DMS153 treated with DMSO at 0.1 percent for 48 hours (cell line): ENCODE data around the gene GPC3.
"Not testable (repeated sequence)": the region's sequence is repeated elsewhere in the genome, so short reads cannot be mapped to it uniquely, and the experiment has no call there.

ENCODE experiments used
- DNase-seq: peaks from one replicate; lab custom pipeline; 2025; ENCODE audit not compliant: unreplicated experiment; lab: John Stamatoyannopoulos, UW

Gene GPC3

DNA sequence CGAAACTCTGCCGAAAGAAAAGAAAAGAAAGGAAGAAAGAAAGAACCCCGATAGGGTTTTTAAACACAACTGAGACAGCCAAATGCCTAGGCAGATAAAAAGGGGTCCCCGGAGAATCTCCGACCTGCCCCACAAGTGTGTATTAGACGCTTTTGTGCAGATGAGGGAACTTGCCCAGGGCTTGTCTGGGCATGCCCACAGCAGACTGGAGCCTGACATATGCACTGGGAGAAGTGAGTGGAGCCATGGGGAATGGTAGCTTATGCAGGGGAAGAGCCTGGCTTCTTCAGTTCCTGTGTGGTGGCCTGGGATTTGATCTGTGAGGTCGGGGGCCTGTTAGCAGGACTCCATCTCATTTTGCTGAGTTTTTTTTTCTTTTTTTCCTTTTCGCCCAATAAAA lies 199.0 kb downstream of the GPC3 start:
- DNase-seq, result no peak

DNA sequence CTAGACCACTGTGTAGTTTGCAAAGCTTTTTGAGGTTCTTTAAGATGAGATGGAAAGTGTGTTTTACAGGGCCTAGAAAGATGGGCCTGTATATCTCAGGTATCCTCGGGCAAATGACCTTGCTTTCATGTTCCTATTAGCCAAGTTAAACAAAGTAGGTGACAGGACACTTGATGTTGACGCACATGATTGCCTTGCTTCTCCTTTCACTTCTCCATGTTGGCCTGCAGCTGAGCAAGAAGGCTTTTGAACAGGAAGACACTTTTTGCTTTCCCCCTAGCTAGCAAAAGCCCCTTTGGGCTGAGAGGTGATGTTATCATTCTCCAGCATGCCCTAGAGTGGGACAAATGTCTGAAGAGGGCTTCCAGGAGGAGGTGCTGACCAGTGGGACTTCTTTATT lies 202.1 kb downstream of the GPC3 start:
- DNase-seq, result no peak

- DNase-seq, result no peak
Observed at GRCh38 chrX:133781174-133781573, 204.2 kb downstream of the GPC3 start.

GRCh38 chrX:133776072-133776471 lies 209.3 kb downstream of the GPC3 start:
- no peak for DNase-seq

DNA sequence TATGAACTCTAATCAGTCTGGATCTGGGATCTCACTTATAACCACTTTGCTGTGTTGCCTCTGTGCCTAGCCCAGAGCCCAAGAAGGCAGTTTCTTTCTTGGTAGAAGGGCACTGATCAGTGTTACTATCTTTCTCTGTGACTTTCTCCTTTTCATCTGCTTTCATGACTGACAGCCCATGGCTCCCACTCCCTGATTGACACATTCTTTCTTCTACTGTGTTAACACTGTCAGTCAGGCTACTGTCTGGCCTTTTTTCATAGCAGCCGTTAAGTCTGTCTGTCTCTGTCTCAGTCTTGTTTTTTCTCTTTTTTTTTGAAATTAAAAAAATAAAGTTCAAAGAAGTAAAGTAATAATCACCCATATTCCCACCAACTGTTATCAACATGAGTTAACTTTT lies 210.6 kb downstream of the GPC3 start:
- no peak for DNase-seq

DNA sequence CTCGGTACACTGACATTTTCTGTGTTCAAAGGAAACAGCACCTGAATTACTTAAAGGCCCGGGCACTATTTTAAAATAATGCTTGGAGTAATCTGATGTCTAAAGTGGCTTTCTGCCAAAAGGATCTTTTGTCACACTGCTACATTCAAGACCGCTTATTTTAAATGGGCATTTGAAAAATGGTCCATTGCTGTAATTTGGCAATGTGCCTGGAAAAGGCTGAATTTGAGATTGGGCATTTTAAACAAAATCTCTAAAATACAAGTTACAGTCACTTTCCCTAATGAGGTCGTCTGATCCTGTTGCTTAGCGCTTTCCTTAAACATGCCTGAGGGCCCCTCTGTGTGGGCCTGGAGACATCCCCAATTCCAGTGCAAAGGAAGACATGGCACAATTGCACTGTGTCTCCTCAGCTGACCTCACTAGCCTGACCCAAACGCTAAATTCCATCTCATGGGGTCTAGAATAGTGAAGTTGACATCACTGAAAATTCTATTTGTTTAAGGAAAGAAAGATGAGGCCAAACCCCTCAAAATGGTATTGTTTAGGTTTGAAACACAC lies 214.2 kb downstream of the GPC3 start:
- no peak for DNase-seq

DNA sequence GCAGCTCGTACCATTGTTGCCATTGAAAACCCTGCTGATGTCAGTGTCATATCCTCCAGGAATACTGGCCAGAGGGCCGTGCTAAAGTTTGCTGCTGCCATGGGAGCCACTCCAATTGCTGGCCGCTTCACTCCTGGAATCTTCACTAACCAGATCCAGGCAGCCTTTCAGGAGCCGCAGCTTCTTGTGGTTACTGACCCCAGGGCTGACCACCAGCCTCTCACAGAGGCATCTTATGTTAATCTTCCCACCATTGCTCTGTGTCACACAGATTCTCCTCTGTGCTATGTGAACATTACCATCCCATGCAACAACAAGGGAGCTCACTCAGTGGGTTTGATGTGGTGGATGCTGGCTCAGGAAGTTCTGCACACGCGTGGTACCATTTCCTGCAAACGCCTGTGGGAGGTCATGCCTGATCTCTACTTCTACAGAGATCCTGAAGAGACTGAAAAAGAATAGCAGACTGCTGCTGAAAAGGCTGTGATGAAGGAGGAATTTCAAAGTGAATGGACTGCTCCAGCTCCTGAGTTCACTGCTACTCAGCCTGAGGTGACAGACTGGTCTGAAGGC lies 222.3 kb downstream of the GPC3 start:
- not testable (repeated sequence) for DNase-seq

GRCh38 chrX:133754657-133755056 lies 230.7 kb downstream of the GPC3 start:
- no peak for DNase-seq

DNA sequence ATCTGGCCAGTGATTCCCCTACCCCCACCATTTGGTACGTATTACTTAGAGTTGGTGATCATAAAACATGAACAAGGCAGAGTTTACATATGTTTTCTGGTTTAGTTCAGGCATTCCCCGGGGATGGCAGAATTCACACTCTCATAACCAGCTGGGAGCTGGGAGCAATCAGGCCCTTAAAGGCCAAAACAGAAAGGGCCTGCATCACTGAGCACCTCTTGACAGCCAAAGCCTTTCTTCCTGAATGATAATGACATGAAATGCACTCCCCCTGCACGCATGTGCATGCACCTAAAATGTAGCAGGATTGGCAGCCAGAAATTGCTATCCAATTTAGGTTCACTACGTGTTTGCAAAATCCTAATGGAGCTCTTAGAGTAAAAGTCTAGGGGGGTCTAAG lies 235.4 kb downstream of the GPC3 start:
- DNase-seq, result peak; percentile 27

GRCh38 chrX:133749370-133749769 lies 236.0 kb downstream of the GPC3 start:
- no peak for DNase-seq

DNA sequence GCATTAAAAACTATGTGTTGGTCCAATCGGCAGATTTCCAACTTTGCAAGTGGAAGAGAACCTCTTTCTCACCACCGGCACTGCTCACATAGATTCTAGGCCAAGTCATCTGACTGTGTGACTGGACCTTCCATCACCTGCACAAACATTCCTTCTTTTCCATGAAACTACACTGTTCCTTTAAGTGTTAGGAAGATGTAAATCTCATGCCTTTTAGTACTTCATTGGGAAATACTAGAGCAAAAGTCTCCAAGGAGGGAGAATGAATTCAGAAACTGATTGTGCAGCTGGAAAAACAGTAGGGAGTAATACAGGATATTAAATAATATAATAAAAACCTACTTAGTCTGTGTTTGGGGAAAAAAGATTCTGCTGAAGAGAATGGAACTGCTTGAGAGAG lies 238.2 kb downstream of the GPC3 start:
- DNase-seq, result no peak

- DNase-seq, result no peak
Observed at GRCh38 chrX:133746593-133746992, 238.8 kb downstream of the GPC3 start.

DNA sequence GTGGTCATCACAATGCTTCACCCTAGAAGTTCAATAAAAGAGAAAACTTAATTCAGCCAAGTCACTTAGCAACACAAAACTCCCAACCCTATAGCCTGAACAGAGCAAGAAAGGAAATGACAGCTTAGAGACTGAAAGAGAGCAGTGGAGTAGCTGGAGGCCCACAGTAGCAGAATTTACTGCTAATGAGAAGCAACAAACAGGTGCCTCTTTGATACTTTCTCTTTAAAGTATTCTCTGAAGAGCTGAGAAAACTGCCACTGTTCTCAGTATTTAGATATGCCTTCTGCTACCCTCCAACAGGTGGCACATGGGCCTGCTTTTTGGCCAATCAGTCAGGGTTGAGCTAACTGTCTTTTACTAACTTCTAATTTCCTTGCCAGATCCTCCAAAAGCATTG lies 240.0 kb downstream of the GPC3 start:
- DNase-seq, result no peak

DNA sequence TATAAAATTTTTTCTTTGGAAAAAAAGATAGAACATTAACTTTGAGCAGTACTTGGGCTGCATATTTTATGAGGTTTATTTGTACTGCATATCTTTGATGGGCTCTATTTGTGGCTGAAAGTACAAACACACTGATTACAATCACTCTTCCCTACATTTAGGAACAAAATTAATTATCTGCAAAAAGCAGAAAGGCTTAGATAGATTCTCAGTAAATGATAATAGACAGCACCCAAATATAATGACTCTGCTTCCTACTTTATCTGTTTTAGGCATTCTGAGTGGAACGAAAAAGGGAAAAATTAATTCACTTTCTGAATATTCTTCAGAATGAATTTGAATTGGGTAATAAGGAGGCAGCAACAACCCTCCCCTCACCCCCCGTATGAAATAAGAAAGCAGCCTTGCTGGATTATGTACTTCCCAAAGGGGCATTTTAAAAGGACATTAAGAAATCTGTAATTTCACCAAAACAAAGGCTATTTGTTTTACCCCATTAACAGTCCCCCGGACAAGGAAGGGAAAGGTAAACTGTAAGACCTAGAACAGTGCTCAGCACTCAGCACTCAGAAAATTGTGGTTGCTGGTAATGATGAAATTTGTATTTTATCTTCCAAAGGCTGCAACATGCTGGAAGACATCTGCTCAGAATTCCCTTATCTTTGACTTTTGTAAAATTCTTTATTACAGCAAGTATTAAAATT lies 242.6 kb downstream of the GPC3 start:
- DNase-seq, result no peak

GRCh38 chrX:133741303-133741702 lies 244.1 kb downstream of the GPC3 start:
- no peak for DNase-seq

DNA sequence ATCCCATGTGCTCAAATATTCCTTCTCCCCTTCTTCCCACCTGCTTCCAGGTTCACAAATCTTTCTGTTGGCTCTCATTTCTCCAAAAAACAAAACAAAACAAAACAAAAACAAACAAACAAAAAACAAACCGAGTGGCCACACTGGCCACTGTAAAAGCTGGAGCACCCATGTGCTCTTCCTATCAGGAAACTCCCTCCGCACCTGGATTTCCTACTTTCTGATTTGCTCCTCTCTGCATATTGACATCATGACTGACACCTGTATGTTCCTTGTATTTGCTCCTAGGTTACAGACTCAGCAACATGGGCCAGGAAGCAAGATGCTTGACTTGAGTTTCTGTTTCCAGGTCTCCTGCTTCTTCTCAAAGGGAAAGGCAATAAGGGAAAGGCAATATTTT lies 258.8 kb downstream of the GPC3 start:
- DNase-seq, result no peak

- DNase-seq, result peak; percentile 86
Observed at GRCh38 chrX:133726211-133726630, 259.2 kb downstream of the GPC3 start.

DNA sequence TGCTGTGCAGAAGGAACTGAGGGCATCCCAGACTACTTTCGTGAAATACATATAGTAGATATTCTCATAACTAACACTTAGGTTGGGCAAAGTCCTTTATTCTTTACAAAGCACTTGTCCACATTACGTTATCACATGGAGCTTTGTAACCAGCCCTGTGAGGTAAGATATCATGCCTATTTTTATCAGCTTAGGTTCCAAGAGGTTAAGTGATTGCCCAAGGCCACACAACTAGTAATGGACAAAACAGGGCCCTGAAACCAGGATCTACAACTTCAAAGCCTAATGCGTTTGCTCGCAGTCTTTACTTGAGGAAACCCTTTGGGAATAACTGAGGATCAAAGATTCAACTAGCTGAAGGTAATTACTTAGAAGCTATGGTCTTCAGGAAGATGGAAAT lies 261.5 kb downstream of the GPC3 start:
- DNase-seq, result no peak

DNA sequence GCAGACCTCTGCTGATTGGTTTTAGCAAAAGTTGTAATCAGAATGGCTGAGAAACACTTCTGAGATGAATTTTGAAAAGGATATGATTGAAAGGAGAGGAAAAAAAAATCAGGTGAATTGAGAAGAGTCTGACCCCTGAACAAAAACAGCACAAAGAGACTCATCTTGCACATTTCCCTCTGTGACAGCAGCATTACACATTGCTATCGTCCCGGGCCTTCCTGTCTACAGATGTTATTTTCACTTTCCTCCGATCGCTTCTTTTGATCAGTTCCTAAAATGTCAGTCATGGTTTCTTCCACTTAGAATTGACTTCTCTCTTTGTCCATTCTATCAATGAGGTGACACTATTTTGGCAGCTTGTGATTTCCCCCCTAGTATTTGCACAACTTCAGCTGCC lies 262.6 kb downstream of the GPC3 start:
- no peak for DNase-seq

DNA sequence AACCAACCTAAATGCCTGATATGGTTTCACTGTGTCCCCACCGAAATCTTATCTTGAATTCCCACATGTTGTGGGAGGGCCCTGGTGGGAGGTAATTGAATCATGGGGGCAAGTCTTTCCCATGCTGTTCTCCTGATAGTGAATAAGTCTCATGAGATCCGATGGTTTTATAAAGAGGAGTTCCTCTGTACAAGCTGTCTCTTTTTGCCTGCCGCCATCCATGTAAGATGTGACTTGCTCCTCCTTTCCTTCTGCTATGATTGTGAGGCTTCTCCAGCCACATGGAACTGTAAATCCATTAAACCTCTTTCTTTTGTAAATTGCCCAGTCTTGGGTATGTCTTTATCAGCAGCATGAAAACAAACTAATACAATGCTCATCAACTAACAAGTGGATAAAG lies 265.1 kb downstream of the GPC3 start:
- DNase-seq, result not testable (repeated sequence)

GRCh38 chrX:133715715-133716114 lies 269.7 kb downstream of the GPC3 start:
- DNase-seq, result no peak

GRCh38 chrX:133709501-133709900 lies 275.9 kb downstream of the GPC3 start:
- DNase-seq, result no peak

DNA sequence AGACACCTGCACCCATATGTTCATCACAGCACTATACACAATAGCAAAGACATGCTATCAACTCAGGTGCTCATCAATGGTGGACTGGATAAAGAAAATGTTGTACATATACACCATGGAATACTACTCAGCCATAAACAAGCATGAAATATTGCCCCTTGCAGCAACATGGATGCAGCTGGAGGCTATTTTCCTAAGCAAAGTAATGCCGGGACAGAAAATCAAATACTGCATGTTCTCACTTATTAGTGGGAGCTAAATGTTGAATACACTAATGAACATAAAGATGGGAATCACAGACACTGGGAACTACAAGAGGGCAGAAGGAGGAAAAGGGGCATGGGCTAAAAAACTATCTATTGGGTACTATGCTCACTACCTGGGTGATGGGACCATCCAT lies 278.5 kb downstream of the GPC3 start:
- DNase-seq, result no peak
